ENCODE measurements around the gene NRP2.

NRP2 gene

GRCh38 chr2:205658572-205658971 is 23.7 kb upstream of the NRP2 start:
- no peak for DNase-seq (ENCODE audit: low spot score)

DNA sequence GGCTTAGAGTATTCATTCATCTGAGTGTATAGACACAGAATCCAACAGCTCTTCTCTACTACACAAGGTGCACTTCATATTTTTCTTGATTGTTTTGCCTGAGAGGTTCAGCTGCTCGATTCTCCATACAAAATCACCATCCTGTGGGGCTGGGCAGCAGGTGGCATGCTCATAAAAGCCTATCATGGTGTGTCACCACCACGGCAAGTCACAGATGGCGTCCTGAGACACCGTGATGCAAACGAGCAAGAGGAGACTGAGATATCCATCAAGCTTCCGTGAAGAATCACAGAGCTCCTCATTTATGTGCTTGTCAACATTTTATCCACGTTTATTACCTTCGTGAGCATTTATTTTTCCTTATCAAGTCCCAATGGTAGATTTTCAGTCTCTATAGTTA is 22.4 kb upstream of the NRP2 start:
- no peak for DNase-seq (ENCODE audit: low spot score)

DNA sequence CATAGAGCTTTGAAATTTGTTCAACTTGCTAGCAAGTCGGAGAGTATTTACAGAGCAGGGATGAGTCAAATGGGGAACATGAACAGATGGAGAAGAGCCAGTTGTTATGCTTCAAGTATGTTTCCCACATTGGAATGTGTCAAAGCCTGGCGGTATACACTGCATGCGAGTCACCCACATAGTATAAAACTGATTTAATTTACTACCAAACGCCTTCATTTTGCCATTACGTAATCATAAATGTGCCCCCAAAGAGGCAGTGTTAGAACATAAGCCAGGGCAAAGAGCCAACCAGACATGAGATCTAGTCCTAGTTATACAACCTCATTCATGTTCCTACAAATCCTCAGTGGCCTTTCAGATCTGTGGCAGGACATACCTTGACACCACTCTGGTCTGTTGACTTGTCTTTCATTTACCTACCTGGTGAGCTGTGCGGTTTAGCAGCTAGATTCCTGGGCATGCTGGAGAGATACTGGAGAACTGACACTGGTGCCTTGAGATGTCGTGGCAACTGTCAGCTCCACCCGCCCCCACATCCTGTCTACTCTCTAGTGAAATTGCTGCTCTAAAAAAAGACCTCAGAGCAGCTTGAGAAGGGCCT is 21.7 kb upstream of the NRP2 start:
- DNase-seq (ENCODE audit: low spot score): no peak

GRCh38 chr2:205661281-205661680 is 21.0 kb upstream of the NRP2 start:
- DNase-seq (ENCODE audit: low spot score): no peak

DNA sequence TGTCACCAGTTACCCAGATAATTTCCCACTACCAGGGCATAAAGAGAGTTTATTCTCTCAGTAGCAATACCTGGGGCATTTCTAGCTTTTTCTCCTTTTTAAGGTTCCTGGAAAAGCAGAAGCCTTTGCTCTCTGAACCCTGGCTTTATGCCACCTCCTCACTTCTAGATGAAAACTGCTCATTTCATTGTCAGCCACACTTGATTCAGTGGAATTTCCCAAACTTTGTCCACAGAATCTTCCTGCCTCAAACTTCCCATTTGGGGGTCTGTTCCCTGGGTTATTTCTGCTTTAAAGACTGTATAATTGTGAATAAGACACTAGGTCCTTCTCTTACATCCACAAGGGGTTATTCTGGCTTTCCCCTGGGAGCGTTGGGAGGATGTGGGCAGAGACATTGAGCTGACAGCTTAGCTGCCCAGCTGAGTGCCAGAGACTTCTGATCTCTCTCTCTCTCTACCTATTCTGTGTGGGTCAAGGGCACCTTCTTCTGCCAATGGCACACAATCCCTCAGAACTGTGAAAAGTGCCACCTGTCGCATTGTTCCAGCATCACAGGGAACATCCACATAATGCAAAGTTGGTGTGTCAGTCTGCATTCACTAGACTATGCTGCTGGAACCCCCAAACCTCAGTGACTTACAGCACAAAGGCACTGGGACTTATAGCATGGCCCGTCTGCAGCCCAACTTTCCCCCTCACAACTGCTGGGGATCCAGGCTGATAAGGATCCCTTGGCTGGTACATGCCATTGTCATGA is 19.9 kb upstream of the NRP2 start:
- no peak for DNase-seq (ENCODE audit: low spot score)

DNA sequence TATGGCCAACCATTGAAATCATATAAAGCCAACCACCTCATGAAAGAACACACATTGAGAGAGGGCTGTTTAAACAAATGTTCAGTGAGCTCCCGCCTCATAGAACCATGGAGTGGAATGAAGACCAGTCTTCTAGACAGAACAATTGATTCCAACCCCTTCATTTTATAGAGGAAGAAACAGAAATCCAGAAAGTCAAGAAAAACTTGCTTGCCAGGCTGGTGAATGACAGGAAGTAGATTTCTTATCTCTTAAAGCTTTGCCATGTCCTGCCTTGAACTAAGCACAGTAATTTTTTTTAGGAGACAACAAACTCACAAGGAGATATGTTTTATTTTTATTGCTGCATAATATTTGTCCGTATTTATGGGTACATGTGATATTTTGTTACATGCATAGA is 16.5 kb upstream of the NRP2 start:
- DNase-seq (ENCODE audit: low spot score): no peak

DNA sequence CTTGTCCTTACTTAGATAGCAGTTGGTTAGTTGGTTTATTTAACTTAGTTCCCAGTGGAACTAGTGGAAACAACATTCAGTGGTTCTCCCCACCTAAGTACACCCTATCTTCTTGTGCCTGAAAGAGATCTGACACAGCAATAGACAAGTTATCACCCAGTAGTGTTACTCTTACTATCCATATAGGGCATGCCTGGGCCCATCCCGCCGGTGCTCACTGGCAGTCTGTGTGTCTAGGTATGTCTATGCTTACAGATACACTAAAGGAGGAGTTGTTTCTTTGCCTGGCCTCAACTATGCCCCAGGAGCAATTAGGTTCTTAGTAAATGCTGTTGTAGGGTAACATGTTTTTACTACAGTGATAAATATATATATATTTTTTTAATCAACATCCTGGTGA is 12.0 kb upstream of the NRP2 start:
- no peak for DNase-seq (ENCODE audit: low spot score)

- DNase-seq (ENCODE audit: low spot score): no peak
These were observed 9.0 kb upstream of the NRP2 start for GRCh38 chr2:205673312-205673711.

- peak; percentile 15 for DNase-seq (ENCODE audit: low spot score)
These were observed 6.3 kb upstream of the NRP2 start for GRCh38 chr2:205675861-205676516.

DNA sequence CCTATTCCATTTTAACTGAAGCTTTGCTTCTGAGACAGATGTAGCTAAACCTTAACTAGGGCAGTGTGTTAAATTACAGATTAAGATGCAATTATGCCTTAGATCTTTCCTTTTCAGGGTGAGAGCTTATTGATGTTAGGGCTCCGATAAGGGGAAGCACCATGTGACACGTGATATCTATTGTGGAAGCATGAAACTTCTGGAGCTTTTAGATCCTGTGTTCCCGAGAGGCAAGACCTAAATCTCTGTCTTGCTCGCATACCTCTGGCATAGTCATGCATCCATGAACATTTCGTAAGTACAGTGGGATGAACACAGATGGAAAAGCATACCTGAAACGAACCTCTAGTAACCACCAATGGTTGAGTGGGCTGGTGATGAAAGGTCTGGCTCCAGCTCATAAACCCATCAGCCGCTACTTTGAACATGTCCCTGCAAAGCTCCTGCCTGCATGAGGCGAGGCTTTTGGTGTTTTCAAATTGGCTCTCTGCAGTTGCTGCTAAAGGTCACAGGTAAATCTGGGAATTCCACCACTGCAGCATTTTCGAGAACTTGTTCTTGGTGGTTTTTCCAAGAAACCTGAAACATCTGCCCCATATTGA is 3.7 kb upstream of the NRP2 start:
- DNase-seq (ENCODE audit: low spot score): no peak

DNA sequence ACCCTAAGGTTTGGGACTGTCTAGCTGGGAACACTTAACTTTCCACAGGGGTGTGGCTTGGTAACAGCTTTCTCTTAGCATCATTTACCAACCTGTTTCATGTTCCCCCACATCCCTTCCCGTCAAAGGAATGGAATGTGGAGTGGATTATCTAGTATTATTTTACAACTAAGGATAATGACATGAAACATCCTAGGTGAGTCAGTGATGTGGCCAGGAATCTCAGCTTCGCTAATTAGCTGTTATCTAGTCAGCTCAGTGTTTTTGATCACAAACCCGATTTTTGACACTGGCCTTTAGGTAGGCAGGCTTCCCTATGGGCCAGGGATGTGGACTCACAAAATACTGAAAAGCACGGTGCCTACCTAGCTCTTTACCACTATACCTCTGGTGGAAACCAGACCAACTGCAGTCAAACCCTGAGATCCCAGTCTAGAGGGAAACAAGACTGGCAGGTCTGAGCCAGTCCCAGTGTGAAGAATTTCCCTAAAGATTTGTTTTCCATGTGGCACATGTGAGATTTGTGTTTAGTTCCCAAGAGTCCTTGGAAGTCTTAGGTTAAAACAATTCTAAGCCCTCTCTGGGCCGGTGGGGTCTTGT is 2.8 kb upstream of the NRP2 start:
- DNase-seq (ENCODE audit: low spot score): no peak

GRCh38 chr2:205680067-205680466 is 2.2 kb upstream of the NRP2 start:
- DNase-seq (ENCODE audit: low spot score): peak; percentile 38

DNA sequence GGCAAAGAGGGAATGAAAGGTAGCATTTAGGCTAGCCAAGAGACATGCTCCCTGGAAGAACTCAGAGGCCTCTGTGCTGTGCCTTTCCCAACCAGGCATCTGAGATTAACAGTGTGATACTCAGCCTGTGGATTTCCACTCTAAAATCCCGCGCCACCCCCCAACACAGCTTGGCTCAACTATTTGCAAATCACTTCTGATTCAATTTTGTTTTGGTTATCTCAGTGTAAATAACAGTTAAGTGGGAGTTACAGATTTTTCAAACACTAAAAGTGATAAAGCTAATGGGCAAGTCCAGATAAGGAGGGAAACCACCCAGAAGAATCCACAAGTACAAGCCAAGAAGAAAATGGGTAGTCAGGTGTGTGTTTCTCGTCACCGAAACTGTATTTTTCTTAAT is 1.4 kb upstream of the NRP2 start:
- DNase-seq (ENCODE audit: low spot score): no peak

- no peak for DNase-seq (ENCODE audit: low spot score)
These were observed 681 bp upstream of the NRP2 start for GRCh38 chr2:205681401-205682238.

GRCh38 chr2:205682971-205683501 is 735 bp downstream of the NRP2 start:
- DNase-seq (ENCODE audit: low spot score): no peak

GRCh38 chr2:205683502-205684367 is 1.4 kb downstream of the NRP2 start:
- DNase-seq (ENCODE audit: low spot score): no peak

DNA sequence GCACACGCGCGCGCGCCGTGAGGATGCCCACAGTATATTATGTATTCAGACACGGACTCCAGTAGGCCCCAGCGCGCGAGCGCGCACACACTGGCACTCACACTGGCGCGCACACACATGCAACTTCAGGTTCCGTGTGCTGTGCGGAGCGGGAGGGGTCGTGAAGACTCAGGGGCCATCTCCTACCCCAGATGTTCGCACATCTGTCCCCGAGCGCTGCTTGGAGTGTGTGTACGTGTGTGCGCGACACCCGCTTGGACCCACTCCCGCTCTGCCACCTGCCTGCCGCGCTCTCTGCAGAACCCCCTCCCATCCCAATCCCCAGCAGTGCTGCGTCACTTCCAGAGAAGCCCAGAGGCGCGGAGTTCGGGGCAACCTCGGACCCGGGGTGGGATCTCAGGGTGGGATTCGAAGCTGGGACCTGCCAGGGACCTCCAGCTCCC is 2.6 kb downstream of the NRP2 start:
- no peak for DNase-seq (ENCODE audit: low spot score)

DNA sequence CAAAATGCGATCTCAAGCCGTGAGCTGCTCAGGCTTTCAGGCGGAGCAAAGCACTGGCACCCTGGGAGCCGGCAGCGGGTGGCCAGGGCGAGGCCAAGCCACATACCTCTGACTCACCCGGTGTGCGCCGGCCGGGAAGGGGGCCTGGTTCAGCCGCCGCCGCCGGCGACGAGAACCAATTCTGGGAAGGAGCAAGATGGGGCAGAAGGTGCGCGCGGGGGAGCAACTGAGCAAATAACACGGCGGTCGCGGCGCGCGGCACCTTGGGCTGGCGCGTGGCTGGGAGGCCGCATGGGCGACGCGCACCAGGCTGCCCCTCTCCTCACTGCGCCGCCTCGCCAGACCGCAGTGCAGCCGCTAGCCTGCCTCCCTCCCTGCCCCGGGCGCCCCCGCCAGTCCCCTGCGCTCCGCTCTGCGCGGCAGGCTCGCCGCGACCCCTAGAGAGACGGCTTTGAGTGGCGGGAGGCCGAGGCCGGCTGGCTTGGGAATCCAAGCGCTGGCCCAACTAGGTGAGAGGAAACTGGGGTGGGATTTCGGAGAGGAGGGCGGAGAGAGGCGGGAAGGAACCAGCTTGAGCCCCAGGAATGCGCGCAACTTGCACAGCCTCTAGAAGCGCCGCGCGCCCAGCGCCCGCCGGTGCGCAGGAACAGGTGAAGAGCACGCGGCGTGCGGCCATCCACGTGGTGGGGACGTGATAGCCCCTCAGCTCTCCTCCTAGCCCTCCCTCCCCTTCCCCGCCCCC is 3.2 kb downstream of the NRP2 start:
- no peak for DNase-seq (ENCODE audit: low spot score)

DNA sequence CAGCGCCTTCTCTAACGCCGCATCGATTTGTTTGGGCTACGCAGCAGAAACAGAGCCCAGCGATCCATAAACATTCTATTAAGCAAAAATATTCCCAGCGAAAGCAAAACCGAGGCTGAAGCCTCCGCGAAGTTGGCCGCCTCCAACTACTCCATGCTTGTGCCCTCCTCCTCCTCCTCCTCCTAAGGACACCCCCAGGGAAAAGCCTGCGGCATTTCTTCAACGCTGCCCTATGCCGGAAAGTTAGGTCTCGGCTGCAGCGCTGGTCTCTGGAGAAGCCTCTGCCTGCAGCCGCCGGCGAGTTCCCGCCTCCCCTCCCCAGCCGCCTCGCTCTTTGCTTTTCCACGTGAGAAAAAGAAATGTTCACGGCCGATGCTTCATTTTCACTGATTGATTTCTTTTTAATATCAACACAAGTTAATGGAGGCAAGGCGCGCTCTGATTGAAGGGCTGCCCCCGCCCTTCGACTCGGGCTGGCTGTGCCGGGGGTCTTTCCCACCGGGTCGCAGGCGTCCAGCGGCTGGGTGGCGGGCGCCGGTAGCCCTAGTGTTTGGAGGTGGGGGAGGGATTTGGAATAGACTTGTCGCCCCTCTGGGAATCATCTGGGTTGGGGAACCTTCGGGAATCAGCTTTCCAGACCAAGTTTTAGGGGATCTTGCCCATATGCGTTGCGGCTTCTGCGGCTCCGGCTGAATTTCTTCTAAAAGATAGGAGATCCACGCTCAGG is 3.9 kb downstream of the NRP2 start:
- DNase-seq (ENCODE audit: low spot score): no peak

Measured in CD4-positive, alpha-beta T cell treated with Interleukin-15 for 4 hours (primary cell).